Measurements from ENCODE around the gene MAT1A. TPM values are rescaled to one million over a fixed set of nuclear protein-coding genes. Genes with fewer than 3 reads are reported as not detected.

The MAT1A gene
- total and polyA plus RNA-seq, 2 experiments from 2014 or later = 0.97 to 8.0 TPM

GRCh38 chr10:80275756-80276155 is 13.7 kb downstream of the MAT1A start:
- no peaks in the 10 kb centered on the region for H3K4me1 ChIP-seq (ENCODE audit: insufficient read depth)
- no peaks in the 10 kb centered on the region for H3K36me3 ChIP-seq (ENCODE audit: insufficient read depth)
- H4K20me1 ChIP-seq (replicated peaks; ENCODE audit: insufficient read depth) = no peaks in the 10 kb centered on the region
- peaks cover 8% of the 10 kb centered on the region for H3K27me3 Mint-ChIP-seq (ENCODE audit: insufficient read depth, low read depth, poor library complexity)
- TF ChIP-seq CREB1 (CRISPR knock-in tag; IDR thresholded peaks at IDR 0.05; ENCODE audit: low read depth) (no peak), POLR2AphosphoS5 (IDR thresholded peaks at IDR 0.05; ENCODE audit: low read depth) (no peak), EZH2 (IDR thresholded peaks at IDR 0.05; ENCODE audit: low read depth, unreplicated experiment) (no peak), EZH2phosphoT487 (IDR thresholded peaks at IDR 0.05; ENCODE audit: unreplicated experiment) (no peak), ETS1 (IDR thresholded peaks at IDR 0.05) (no peak), NANOG (IDR thresholded peaks at IDR 0.05; ENCODE audit: borderline replicate concordance) (no peak)
- TF ChIP-seq, protein P1, sequence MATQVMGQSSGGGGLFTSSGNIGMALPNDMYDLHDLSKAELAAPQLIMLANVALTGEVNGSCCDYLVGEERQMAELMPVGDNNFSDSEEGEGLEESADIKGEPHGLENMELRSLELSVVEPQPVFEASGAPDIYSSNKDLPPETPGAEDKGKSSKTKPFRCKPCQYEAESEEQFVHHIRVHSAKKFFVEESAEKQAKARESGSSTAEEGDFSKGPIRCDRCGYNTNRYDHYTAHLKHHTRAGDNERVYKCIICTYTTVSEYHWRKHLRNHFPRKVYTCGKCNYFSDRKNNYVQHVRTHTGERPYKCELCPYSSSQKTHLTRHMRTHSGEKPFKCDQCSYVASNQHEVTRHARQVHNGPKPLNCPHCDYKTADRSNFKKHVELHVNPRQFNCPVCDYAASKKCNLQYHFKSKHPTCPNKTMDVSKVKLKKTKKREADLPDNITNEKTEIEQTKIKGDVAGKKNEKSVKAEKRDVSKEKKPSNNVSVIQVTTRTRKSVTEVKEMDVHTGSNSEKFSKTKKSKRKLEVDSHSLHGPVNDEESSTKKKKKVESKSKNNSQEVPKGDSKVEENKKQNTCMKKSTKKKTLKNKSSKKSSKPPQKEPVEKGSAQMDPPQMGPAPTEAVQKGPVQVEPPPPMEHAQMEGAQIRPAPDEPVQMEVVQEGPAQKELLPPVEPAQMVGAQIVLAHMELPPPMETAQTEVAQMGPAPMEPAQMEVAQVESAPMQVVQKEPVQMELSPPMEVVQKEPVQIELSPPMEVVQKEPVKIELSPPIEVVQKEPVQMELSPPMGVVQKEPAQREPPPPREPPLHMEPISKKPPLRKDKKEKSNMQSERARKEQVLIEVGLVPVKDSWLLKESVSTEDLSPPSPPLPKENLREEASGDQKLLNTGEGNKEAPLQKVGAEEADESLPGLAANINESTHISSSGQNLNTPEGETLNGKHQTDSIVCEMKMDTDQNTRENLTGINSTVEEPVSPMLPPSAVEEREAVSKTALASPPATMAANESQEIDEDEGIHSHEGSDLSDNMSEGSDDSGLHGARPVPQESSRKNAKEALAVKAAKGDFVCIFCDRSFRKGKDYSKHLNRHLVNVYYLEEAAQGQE (IDR thresholded peaks at IDR 0.05; ENCODE audit: unreplicated experiment) = no peak
- H3K4me2 ChIP-seq = no peak overlapping the region
- no peak overlapping the region for H3K4me3 ChIP-seq
- no peaks in the 10 kb centered on the region for H3K9me2 ChIP-seq (ENCODE audit: insufficient read depth)
- no peaks in the 10 kb centered on the region; the same call in 1 of the 3 replicates for H3K4me1 Mint-ChIP-seq
- no peaks in the 10 kb centered on the region for H3K27me3 ChIP-seq (ENCODE audit: insufficient read depth)
- no peaks in the 10 kb centered on the region for H3F3A ChIP-seq (replicated peaks; ENCODE audit: low read depth)
- peaks cover 5% of the 10 kb centered on the region; the same call in 2 of the 3 replicates for H3K9me3 Mint-ChIP-seq
- H3K27ac Mint-ChIP-seq = no peak overlapping the region
- peaks cover 3% of the 10 kb centered on the region; the same call in 1 of the 3 replicates for H3K36me3 Mint-ChIP-seq (ENCODE audit: low read depth)
- ATAC-seq = no peak
- H3K4me3 Mint-ChIP-seq = no peak overlapping the region
- no peaks in the 10 kb centered on the region for H3K79me2 ChIP-seq (replicated peaks; ENCODE audit: insufficient read depth)
- no peak overlapping the region for H3K27ac ChIP-seq (ENCODE audit: low read depth)
- H2AFZ ChIP-seq = no peak overlapping the region
- no peak for DNase-seq (ENCODE audit: low spot score)

DNA sequence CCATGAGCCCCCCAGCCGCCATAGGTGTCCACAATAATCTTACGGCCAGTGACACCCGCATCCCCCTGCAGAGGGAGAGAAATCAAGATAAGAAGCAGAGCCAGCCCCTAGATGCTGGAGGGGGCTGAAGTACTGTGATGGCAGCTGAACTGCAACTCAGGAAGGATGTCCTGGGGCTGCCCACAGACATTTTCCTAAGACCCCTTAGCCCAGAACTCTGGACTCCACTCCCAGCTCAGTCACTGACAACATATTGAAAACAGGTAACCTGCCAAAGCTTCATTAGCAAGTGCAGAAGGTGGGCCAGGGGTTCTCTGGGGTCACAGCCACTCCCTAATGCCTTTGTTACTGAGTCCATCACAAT is 14.3 kb downstream of the MAT1A start:
- H3K9me2 ChIP-seq (ENCODE audit: insufficient read depth) = no peaks in the 10 kb centered on the region
- Mint-ChIP-seq H3K27me3 (ENCODE audit: insufficient read depth, low read depth, poor library complexity) (peaks cover 8% of the 10 kb centered on the region), H3K9me3 (peaks cover 5% of the 10 kb centered on the region; the same call in 2 of the 3 replicates), H3K4me1 (no peaks in the 10 kb centered on the region; the same call in 1 of the 3 replicates), H3K27ac (no peak overlapping the region), H3K36me3 (ENCODE audit: low read depth) (peaks cover 3% of the 10 kb centered on the region; the same call in 1 of the 3 replicates), H3K4me3 (no peak overlapping the region)
- no peak overlapping the region for H2AFZ ChIP-seq
- no peaks in the 10 kb centered on the region for H4K20me1 ChIP-seq (replicated peaks; ENCODE audit: insufficient read depth)
- no peaks in the 10 kb centered on the region for H3K27me3 ChIP-seq (ENCODE audit: insufficient read depth)
- no peaks in the 10 kb centered on the region for H3F3A ChIP-seq (replicated peaks; ENCODE audit: low read depth)
- no peak overlapping the region for H3K4me3 ChIP-seq
- H3K36me3 ChIP-seq (ENCODE audit: insufficient read depth) = no peaks in the 10 kb centered on the region
- no peak overlapping the region for H3K4me2 ChIP-seq
- ATAC-seq (no peak), DNase-seq (ENCODE audit: low spot score) (no peak)
- no peaks in the 10 kb centered on the region for H3K4me1 ChIP-seq (ENCODE audit: insufficient read depth)
- H3K27ac ChIP-seq (ENCODE audit: low read depth) = no peak overlapping the region
- no peaks in the 10 kb centered on the region for H3K79me2 ChIP-seq (replicated peaks; ENCODE audit: insufficient read depth)
- TF ChIP-seq EZH2phosphoT487 (IDR thresholded peaks at IDR 0.05; ENCODE audit: unreplicated experiment) (no peak), STAT1 (IDR thresholded peaks at IDR 0.05; ENCODE audit: unreplicated experiment) (no peak), ZNF331 (CRISPR knock-in tag; IDR thresholded peaks at IDR 0.05; ENCODE audit: low read depth) (no peak), EZH2 (IDR thresholded peaks at IDR 0.05; ENCODE audit: low read depth, unreplicated experiment) (no peak), CREB1 (CRISPR knock-in tag; IDR thresholded peaks at IDR 0.05; ENCODE audit: low read depth) (no peak)
- TF ChIP-seq, protein P2, sequence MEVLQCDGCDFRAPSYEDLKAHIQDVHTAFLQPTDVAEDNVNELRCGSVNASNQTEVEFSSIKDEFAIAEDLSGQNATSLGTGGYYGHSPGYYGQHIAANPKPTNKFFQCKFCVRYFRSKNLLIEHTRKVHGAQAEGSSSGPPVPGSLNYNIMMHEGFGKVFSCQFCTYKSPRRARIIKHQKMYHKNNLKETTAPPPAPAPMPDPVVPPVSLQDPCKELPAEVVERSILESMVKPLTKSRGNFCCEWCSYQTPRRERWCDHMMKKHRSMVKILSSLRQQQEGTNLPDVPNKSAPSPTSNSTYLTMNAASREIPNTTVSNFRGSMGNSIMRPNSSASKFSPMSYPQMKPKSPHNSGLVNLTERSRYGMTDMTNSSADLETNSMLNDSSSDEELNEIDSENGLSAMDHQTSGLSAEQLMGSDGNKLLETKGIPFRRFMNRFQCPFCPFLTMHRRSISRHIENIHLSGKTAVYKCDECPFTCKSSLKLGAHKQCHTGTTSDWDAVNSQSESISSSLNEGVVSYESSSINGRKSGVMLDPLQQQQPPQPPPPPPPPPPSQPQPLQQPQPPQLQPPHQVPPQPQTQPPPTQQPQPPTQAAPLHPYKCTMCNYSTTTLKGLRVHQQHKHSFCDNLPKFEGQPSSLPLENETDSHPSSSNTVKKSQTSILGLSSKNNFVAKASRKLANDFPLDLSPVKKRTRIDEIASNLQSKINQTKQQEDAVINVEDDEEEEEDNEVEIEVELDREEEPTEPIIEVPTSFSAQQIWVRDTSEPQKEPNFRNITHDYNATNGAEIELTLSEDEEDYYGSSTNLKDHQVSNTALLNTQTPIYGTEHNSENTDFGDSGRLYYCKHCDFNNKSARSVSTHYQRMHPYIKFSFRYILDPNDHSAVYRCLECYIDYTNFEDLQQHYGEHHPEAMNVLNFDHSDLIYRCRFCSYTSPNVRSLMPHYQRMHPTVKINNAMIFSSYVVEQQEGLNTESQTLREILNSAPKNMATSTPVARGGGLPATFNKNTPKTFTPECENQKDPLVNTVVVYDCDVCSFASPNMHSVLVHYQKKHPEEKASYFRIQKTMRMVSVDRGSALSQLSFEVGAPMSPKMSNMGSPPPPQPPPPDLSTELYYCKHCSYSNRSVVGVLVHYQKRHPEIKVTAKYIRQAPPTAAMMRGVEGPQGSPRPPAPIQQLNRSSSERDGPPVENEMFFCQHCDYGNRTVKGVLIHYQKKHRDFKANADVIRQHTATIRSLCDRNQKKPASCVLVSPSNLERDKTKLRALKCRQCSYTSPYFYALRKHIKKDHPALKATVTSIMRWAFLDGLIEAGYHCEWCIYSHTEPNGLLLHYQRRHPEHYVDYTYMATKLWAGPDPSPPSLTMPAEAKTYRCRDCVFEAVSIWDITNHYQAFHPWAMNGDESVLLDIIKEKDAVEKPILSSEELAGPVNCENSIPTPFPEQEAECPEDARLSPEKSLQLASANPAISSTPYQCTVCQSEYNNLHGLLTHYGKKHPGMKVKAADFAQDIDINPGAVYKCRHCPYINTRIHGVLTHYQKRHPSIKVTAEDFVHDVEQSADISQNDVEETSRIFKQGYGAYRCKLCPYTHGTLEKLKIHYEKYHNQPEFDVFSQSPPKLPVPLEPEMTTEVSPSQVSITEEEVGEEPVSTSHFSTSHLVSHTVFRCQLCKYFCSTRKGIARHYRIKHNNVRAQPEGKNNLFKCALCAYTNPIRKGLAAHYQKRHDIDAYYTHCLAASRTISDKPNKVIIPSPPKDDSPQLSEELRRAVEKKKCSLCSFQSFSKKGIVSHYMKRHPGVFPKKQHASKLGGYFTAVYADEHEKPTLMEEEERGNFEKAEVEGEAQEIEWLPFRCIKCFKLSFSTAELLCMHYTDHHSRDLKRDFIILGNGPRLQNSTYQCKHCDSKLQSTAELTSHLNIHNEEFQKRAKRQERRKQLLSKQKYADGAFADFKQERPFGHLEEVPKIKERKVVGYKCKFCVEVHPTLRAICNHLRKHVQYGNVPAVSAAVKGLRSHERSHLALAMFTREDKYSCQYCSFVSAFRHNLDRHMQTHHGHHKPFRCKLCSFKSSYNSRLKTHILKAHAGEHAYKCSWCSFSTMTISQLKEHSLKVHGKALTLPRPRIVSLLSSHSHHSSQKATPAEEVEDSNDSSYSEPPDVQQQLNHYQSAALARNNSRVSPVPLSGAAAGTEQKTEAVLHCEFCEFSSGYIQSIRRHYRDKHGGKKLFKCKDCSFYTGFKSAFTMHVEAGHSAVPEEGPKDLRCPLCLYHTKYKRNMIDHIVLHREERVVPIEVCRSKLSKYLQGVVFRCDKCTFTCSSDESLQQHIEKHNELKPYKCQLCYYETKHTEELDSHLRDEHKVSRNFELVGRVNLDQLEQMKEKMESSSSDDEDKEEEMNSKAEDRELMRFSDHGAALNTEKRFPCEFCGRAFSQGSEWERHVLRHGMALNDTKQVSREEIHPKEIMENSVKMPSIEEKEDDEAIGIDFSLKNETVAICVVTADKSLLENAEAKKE (CRISPR knock-in tag; IDR thresholded peaks at IDR 0.05) = no peak
